Epithelial cell of proximal tubule (primary cell): Measurements from ENCODE around the gene CNOT1. TPM values are rescaled to one million over a fixed set of nuclear protein-coding genes. Genes with fewer than 3 reads are reported as not detected.
A peak's percentile ranks its signal among the peaks of the same experiment; 100 is the strongest.

Experiments used
- DNase-seq: peaks from one replicate; pipeline ENCODE4 v3.0.0-alpha.2; 2011; ENCODE audit warnings: low read depth
- H3K4me3 ChIP-seq: 2 replicates; pipeline ENCODE4 v1.5.1; 2011; ENCODE audit warnings: low read depth, mild to moderate bottlenecking, low read length
- CTCF ChIP-seq: conservative IDR thresholded peaks from 2 replicates; pipeline ENCODE4 v1.5.1; 2012; ENCODE audit warnings: low read depth, mild to moderate bottlenecking, low read length
- total RNA-seq: library from RNA; depleted of rRNA; stranded (reverse); fragments of >200 nt; gene quantifications from 2 replicates; pipeline ENCODE4 v1.2.3, GENCODE V29; 2015

Gene CNOT1
- total RNA-seq, result 70.6 and 93.9 TPM in 2 replicates

- no peak for TF ChIP-seq CTCF
- peak within 1 kb of the TSS; percentile 80 for H3K4me3 ChIP-seq
- DNase-seq, result peak; percentile 97
Measured at GRCh38 chr16:58629733-58630640, at the start of gene CNOT1. Gene CNOT1, minus strand, starts transcription at chr16:58629826. Its CDS starts 30,489 bp downstream, at chr16:58599337.

- H3K4me3 ChIP-seq, result no peak overlapping the region
- TF ChIP-seq CTCF, result peak; percentile 77
- DNase-seq, result no peak
Measured at GRCh38 chr16:58678716-58679115, 49.1 kb upstream of the CNOT1 start.

GRCh38 chr16:58678269-58678668, 48.6 kb upstream of the CNOT1 start:
- DNase-seq, result no peak
- H3K4me3 ChIP-seq, result no peak overlapping the region
- no peak for TF ChIP-seq CTCF

GRCh38 chr16:58670946-58671583, 41.4 kb upstream of the CNOT1 start:
- no peak for DNase-seq
- TF ChIP-seq CTCF, result no peak
- H3K4me3 ChIP-seq, result no peak overlapping the region

GRCh38 chr16:58670177-58670576, 40.6 kb upstream of the CNOT1 start:
- no peak overlapping the region for H3K4me3 ChIP-seq
- TF ChIP-seq CTCF, result no peak
- no peak for DNase-seq

- H3K4me3 ChIP-seq, result no peak overlapping the region
- no peak for DNase-seq
- TF ChIP-seq CTCF, result no peak
Measured at GRCh38 chr16:58665200-58665599, 35.6 kb upstream of the CNOT1 start.
